GM11168 (cell line): Measurements from ENCODE around the gene GTF3C5.
"Not testable (repeated sequence)": the region's sequence is repeated elsewhere in the genome, so short reads cannot be mapped to it uniquely, and the experiment has no call there.

Experiments used
- in situ Hi-C: fragments of 300-500 bp; cut with MboI; formaldehyde crosslinking; loops from one replicate; pipeline ENCODE4 v1.12.0; 2022; ENCODE audit warnings: low sequenced_read_pairs; ENCODE audit not compliant: unreplicated experiment

GTF3C5 gene

DNA sequence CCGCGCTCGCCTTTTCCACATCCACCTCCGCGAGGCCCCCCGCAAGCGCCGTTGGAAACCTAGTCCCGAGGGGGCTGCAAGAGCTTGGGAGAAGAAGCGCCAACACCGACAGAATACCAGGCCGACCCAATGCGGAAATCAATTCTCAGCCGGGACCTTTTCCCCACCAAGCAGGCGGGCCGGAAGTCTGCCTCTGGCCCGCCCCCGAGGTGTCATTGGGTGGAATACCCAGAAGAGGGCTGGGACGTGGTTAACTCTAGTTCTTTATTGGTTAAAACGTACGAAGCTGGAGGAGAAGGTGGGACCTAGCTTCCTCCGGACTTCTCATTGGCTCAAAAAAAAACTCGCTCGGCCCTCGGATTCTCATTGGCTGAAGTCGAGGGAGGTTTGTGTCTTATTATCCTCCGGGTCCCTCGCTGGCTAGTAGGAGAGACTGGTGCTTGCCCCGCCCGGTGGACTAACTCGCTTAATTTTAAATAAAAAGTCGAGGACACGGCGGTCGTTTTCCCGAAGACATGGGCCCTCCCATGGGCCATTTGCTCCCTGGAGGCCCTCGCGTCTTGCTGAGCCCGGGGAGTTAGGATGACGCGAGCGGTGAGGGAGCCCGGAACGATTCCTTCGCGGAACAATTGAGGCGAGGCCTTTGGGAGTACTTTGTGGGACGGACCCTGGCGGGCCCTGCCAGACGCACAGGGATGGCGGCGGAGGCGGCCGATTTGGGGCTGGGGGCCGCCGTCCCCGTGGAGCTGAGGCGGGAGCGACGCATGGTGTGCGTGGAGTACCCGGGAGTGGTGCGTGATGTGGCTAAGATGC, at the start of gene GTF3C5:
Gene GTF3C5 (plus strand): TSS at position 681 of the 813 bp plus-strand sequence. CDS start 15 bp downstream, at position 696.
- in situ Hi-C loops, result no loop called here

GRCh38 chr9:132982458-132982857, 48.3 kb upstream of the GTF3C5 start:
- in situ Hi-C loops, result no loop called here

DNA sequence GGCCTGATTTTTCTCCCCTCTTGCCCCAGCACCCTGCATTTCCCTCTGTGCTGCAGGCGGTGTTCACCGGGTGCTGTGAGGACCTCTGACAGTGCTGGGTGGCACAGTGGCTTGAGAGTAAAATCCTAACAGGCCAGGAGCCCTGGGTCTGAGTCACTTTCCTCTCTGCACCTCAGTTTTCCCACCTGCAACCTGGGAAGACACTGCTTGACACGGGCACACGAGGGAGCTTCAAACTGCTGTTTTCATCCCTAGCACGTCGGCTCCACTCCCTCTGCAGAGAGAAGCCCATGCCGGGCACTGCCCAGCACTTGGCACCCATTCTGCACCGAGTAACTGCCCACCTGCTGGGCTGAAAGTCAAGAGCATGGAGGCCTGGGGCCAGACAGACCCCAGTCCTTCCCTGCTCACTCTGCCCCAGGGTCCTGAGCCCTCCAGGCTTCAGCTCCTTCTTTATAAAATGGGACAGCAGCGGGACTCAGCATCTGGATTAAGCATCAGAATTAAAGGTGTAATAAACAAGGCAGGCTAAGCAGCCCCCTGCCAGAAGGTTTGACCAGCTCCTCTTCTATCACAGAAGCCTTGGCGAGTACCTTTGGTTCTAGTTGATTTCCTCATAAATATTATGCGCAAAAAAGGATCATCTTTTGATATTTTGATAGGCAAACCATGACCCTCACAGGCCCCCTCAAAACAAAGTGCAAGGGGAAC, 47.2 kb upstream of the GTF3C5 start:
- in situ Hi-C loops, result no loop called here

- in situ Hi-C loops, result no loop called here
Observed at GRCh38 chr9:132984202-132985070, 46.4 kb upstream of the GTF3C5 start.

GRCh38 chr9:132985071-132985350, 45.8 kb upstream of the GTF3C5 start:
- in situ Hi-C loops, result no loop called here

- in situ Hi-C loops, result no loop called here
Observed at GRCh38 chr9:132985489-132985888, 45.3 kb upstream of the GTF3C5 start.

DNA sequence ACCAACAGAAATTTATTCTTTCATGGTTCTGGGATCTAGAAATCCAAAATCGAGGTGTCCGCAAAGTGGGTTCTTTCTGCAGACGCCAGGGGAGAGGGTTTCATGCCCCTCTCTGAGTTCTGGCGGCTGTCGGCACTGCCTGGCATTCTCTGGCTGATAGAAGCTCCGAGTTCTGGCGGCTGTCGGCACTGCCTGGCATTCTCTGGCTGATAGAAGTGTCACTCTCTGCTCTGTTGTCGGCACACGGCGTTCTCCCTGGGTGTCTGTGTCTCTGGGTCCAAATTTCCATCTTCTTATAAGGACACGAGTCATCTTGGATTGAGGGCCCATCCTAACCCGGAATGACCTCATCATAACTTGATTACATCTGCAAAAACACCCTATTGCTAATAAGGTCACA, 44.7 kb upstream of the GTF3C5 start:
- in situ Hi-C loops, result no loop called here

DNA sequence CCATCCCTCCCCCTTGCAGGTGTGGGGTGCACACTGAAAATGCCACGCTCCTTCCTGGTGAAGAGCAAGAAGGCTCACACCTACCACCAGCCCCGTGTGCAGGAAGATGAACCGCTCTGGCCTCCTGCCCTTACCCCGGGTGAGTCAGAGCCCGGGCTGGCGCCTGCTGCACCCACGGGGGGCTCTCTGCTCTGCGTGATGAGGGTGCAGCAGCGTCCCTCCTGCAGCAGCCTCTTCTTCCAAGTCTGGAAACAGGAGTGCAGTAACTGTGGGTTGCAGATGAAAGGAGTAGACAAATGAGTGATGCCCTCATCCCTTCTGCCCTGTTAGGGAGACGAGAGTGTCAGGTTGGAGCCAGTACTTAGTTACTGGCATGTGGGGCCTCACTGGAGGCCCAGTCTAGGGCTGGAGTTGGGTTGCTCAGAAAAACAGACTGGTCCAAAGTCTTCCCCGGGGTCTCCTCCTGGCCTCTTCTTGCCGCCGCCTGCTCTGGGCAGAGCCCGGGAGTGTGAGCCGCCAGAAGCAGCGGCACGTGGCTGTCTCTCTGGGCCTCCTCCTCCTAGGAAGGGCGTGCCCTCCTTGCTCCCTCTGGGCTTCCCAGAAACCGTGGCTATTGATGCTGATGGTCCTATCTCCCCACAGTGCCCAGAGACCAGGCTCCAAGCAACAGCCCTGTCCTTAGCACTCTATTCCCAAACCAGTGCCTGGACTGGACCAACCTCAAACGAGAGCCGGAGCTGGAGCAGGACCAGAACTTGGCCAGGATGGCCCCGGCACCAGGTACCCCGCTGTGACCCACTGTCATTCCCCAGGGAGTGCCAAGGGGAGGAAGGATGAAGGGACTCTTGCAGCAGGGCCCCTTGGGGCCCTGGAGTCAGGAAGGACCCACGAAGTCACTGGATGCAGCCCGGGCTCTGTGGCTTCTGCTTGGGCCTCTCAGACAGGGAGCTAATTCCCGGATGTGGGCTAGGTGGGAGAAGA, 43.9 kb upstream of the GTF3C5 start:
- in situ Hi-C loops, result no loop called here

- in situ Hi-C loops, result no loop called here
Observed at GRCh38 chr9:132988244-132989013, 42.4 kb upstream of the GTF3C5 start.

- in situ Hi-C loops, result no loop called here
Observed at GRCh38 chr9:132989014-132989310, 41.8 kb upstream of the GTF3C5 start.

DNA sequence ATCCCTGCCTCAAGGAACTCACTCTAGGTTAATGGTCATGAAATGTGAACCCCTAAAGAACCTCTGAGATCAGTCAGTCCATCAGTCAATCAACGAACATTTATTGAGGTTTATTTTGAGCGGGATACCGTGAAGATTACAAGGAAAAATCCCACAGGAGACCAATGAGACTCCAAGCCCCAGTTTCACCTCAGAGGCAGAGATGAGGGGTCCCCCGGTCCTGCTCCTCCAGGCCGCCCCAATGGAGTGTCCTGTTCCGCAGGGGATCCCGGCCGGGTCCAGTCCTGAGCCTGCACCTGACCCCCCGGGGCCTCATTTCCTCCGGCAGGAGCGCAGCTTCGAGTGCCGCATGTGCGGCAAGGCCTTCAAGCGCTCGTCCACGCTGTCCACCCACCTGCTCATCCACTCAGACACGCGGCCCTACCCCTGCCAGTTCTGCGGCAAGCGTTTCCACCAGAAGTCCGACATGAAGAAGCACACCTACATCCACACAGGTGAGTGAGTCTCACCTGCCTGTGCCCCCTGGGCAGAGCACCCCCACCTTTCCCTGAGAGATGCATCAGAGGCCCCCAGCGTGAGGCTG, 41.3 kb upstream of the GTF3C5 start:
- in situ Hi-C loops, result no loop called here

DNA sequence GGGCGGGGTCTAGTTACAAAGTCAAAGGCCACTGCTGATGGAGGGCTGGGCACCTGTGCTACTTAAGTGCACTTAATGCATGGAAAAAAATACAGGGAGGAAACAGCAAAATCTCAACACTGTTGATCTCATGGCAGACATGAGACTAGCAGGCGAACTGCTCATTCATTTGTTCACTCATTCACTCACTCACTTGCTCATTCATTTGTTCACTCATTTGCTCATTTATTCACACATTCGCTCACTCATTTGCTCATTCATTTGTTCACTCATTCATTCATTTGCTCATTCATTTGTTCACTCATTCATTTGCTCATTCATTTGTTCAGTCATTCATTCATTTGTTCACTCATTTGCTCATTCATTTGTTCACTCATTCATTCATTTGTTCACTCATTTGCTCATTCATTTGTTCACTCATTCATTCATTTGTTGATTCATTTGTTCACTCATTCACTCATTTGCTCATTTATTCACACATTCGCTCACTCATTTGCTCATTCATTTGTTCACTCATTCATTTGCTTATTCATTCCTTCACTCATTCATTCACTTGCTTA, 40.7 kb upstream of the GTF3C5 start:
- in situ Hi-C loops, result not testable (repeated sequence)

GRCh38 chr9:132990781-132991180, 40.0 kb upstream of the GTF3C5 start:
- in situ Hi-C loops, result no loop called here

- in situ Hi-C loops, result no loop called here
Observed at GRCh38 chr9:132991351-132992300, 39.2 kb upstream of the GTF3C5 start.

- in situ Hi-C loops, result no loop called here
Observed at GRCh38 chr9:132993511-132993939, 37.3 kb upstream of the GTF3C5 start.

- in situ Hi-C loops, result no loop called here
Observed at GRCh38 chr9:132994410-132995120, 36.2 kb upstream of the GTF3C5 start.

GRCh38 chr9:132995121-132995420, 35.7 kb upstream of the GTF3C5 start:
- in situ Hi-C loops, result no loop called here
